ENCODE data around the gene LAMB2.

Gene LAMB2

GRCh38 chr3:49122451-49122850 lies 10.4 kb downstream of the LAMB2 start:
- H3K9me3 ChIP-seq (ENCODE audit: control insufficient read depth, low read length): no peaks in the 10 kb centered on the region
- no peak for DNase-seq
- H3K27me3 ChIP-seq (replicated peaks; ENCODE audit: control insufficient read depth, insufficient read depth, low read length, poor library complexity, severe bottlenecking): no peaks in the 10 kb centered on the region
- H3K4me3 ChIP-seq (ENCODE audit: insufficient read depth, low read depth, low read length, poor library complexity, severe bottlenecking): no peak overlapping the region
- H3K36me3 ChIP-seq (ENCODE audit: control insufficient read depth, insufficient read depth, low read length): peaks cover 14% of the 10 kb centered on the region
- H3K4me1 ChIP-seq (ENCODE audit: control insufficient read depth, insufficient read depth, low read length, poor library complexity, severe bottlenecking): peaks cover 23% of the 10 kb centered on the region
- no peak overlapping the region for H3K27ac ChIP-seq (ENCODE audit: insufficient read depth, low read length, poor library complexity, severe bottlenecking)

GRCh38 chr3:49122022-49122421 lies 10.8 kb downstream of the LAMB2 start:
- no peaks in the 10 kb centered on the region for H3K27me3 ChIP-seq (replicated peaks; ENCODE audit: control insufficient read depth, insufficient read depth, low read length, poor library complexity, severe bottlenecking)
- H3K4me3 ChIP-seq (ENCODE audit: insufficient read depth, low read depth, low read length, poor library complexity, severe bottlenecking): no peak overlapping the region
- H3K27ac ChIP-seq (ENCODE audit: insufficient read depth, low read length, poor library complexity, severe bottlenecking): peak overlapping the region; percentile 90
- no peaks in the 10 kb centered on the region for H3K9me3 ChIP-seq (ENCODE audit: control insufficient read depth, low read length)
- peaks cover 18% of the 10 kb centered on the region for H3K36me3 ChIP-seq (ENCODE audit: control insufficient read depth, insufficient read depth, low read length)
- DNase-seq: no peak
- peaks cover 23% of the 10 kb centered on the region for H3K4me1 ChIP-seq (ENCODE audit: control insufficient read depth, insufficient read depth, low read length, poor library complexity, severe bottlenecking)

- H3K9me3 ChIP-seq (ENCODE audit: control insufficient read depth, low read length): no peaks in the 10 kb centered on the region
- DNase-seq: no peak
- H3K4me1 ChIP-seq (ENCODE audit: control insufficient read depth, insufficient read depth, low read length, poor library complexity, severe bottlenecking): peaks cover 23% of the 10 kb centered on the region
- peak overlapping the region; percentile 81 for H3K4me3 ChIP-seq (ENCODE audit: insufficient read depth, low read depth, low read length, poor library complexity, severe bottlenecking)
- H3K27ac ChIP-seq (ENCODE audit: insufficient read depth, low read length, poor library complexity, severe bottlenecking): peak overlapping the region; percentile 90
- H3K27me3 ChIP-seq (replicated peaks; ENCODE audit: control insufficient read depth, insufficient read depth, low read length, poor library complexity, severe bottlenecking): no peaks in the 10 kb centered on the region
- H3K36me3 ChIP-seq (ENCODE audit: control insufficient read depth, insufficient read depth, low read length): peaks cover 25% of the 10 kb centered on the region
Measured at GRCh38 chr3:49121132-49121736, 11.6 kb downstream of the LAMB2 start.

GRCh38 chr3:49120438-49121131 lies 12.3 kb downstream of the LAMB2 start, which contains the start of gene USP19:
Gene USP19, minus strand, starts transcription at chr3:49120823. Its CDS starts 1,678 bp downstream, at chr3:49119145.
- Histone ChIP-seq H3K4me1 (ENCODE audit: control insufficient read depth, insufficient read depth, low read length, poor library complexity, severe bottlenecking) (peaks cover 23% of the 10 kb centered on the region), H3K27ac (ENCODE audit: insufficient read depth, low read length, poor library complexity, severe bottlenecking) (peak within 1 kb of the TSS; percentile 90), H3K9me3 (ENCODE audit: control insufficient read depth, low read length) (no peaks in the 10 kb centered on the region), H3K27me3 (replicated peaks; ENCODE audit: control insufficient read depth, insufficient read depth, low read length, poor library complexity, severe bottlenecking) (no peaks in the 10 kb centered on the region), H3K36me3 (ENCODE audit: control insufficient read depth, insufficient read depth, low read length) (peaks cover 31% of the 10 kb centered on the region), H3K4me3 (ENCODE audit: insufficient read depth, low read depth, low read length, poor library complexity, severe bottlenecking) (peak within 1 kb of the TSS; percentile 81)
- peak; percentile 90 to 92 (median 90) for DNase-seq

GRCh38 chr3:49120096-49120437 lies 12.8 kb downstream of the LAMB2 start:
- H3K4me3 ChIP-seq (ENCODE audit: insufficient read depth, low read depth, low read length, poor library complexity, severe bottlenecking): peak overlapping the region; percentile 81
- DNase-seq: no peak
- H3K36me3 ChIP-seq (ENCODE audit: control insufficient read depth, insufficient read depth, low read length): peaks cover 36% of the 10 kb centered on the region
- peaks cover 23% of the 10 kb centered on the region for H3K4me1 ChIP-seq (ENCODE audit: control insufficient read depth, insufficient read depth, low read length, poor library complexity, severe bottlenecking)
- H3K9me3 ChIP-seq (ENCODE audit: control insufficient read depth, low read length): no peaks in the 10 kb centered on the region
- peak overlapping the region; percentile 90 for H3K27ac ChIP-seq (ENCODE audit: insufficient read depth, low read length, poor library complexity, severe bottlenecking)
- no peaks in the 10 kb centered on the region for H3K27me3 ChIP-seq (replicated peaks; ENCODE audit: control insufficient read depth, insufficient read depth, low read length, poor library complexity, severe bottlenecking)

- Histone ChIP-seq H3K27ac (ENCODE audit: insufficient read depth, low read length, poor library complexity, severe bottlenecking) (peak overlapping the region; percentile 90), H3K4me3 (ENCODE audit: insufficient read depth, low read depth, low read length, poor library complexity, severe bottlenecking) (peak overlapping the region; percentile 81), H3K27me3 (replicated peaks; ENCODE audit: control insufficient read depth, insufficient read depth, low read length, poor library complexity, severe bottlenecking) (no peaks in the 10 kb centered on the region), H3K9me3 (ENCODE audit: control insufficient read depth, low read length) (no peaks in the 10 kb centered on the region), H3K4me1 (ENCODE audit: control insufficient read depth, insufficient read depth, low read length, poor library complexity, severe bottlenecking) (peaks cover 23% of the 10 kb centered on the region), H3K36me3 (ENCODE audit: control insufficient read depth, insufficient read depth, low read length) (peaks cover 42% of the 10 kb centered on the region)
- DNase-seq: no peak
Measured at GRCh38 chr3:49119439-49119838, 13.4 kb downstream of the LAMB2 start.

GRCh38 chr3:49119036-49119435 lies 13.8 kb downstream of the LAMB2 start:
- Histone ChIP-seq H3K36me3 (ENCODE audit: control insufficient read depth, insufficient read depth, low read length) (peaks cover 47% of the 10 kb centered on the region), H3K27ac (ENCODE audit: insufficient read depth, low read length, poor library complexity, severe bottlenecking) (no peak overlapping the region), H3K4me1 (ENCODE audit: control insufficient read depth, insufficient read depth, low read length, poor library complexity, severe bottlenecking) (peaks cover 23% of the 10 kb centered on the region), H3K9me3 (ENCODE audit: control insufficient read depth, low read length) (no peaks in the 10 kb centered on the region), H3K27me3 (replicated peaks; ENCODE audit: control insufficient read depth, insufficient read depth, low read length, poor library complexity, severe bottlenecking) (no peaks in the 10 kb centered on the region), H3K4me3 (ENCODE audit: insufficient read depth, low read depth, low read length, poor library complexity, severe bottlenecking) (no peak overlapping the region)
- no peak for DNase-seq

- Histone ChIP-seq H3K9me3 (ENCODE audit: control insufficient read depth, low read length) (no peaks in the 10 kb centered on the region), H3K36me3 (ENCODE audit: control insufficient read depth, insufficient read depth, low read length) (peaks cover 87% of the 10 kb centered on the region), H3K27ac (ENCODE audit: insufficient read depth, low read length, poor library complexity, severe bottlenecking) (no peak overlapping the region), H3K4me3 (ENCODE audit: insufficient read depth, low read depth, low read length, poor library complexity, severe bottlenecking) (no peak overlapping the region), H3K27me3 (replicated peaks; ENCODE audit: control insufficient read depth, insufficient read depth, low read length, poor library complexity, severe bottlenecking) (no peaks in the 10 kb centered on the region), H3K4me1 (ENCODE audit: control insufficient read depth, insufficient read depth, low read length, poor library complexity, severe bottlenecking) (no peaks in the 10 kb centered on the region)
- DNase-seq: no peak
Measured at GRCh38 chr3:49112262-49112661, 20.6 kb downstream of the LAMB2 start.

GRCh38 chr3:49111347-49111746 lies 21.5 kb downstream of the LAMB2 start:
- H3K36me3 ChIP-seq (ENCODE audit: control insufficient read depth, insufficient read depth, low read length): peaks cover 79% of the 10 kb centered on the region

GRCh38 chr3:49110780-49111179 lies 22.1 kb downstream of the LAMB2 start:
- no peak for DNase-seq
- Histone ChIP-seq H3K4me1 (ENCODE audit: control insufficient read depth, insufficient read depth, low read length, poor library complexity, severe bottlenecking) (no peaks in the 10 kb centered on the region), H3K27me3 (replicated peaks; ENCODE audit: control insufficient read depth, insufficient read depth, low read length, poor library complexity, severe bottlenecking) (no peaks in the 10 kb centered on the region), H3K27ac (ENCODE audit: insufficient read depth, low read length, poor library complexity, severe bottlenecking) (no peak overlapping the region), H3K36me3 (ENCODE audit: control insufficient read depth, insufficient read depth, low read length) (peaks cover 74% of the 10 kb centered on the region), H3K4me3 (ENCODE audit: insufficient read depth, low read depth, low read length, poor library complexity, severe bottlenecking) (no peak overlapping the region), H3K9me3 (ENCODE audit: control insufficient read depth, low read length) (no peaks in the 10 kb centered on the region)

More at GRCh38 chr3:49111347-49111746, 21.5 kb downstream of the LAMB2 start:
- DNase-seq: no peak
- H3K9me3 ChIP-seq (ENCODE audit: control insufficient read depth, low read length): no peaks in the 10 kb centered on the region
- H3K27ac ChIP-seq (ENCODE audit: insufficient read depth, low read length, poor library complexity, severe bottlenecking): no peak overlapping the region
- no peaks in the 10 kb centered on the region for H3K4me1 ChIP-seq (ENCODE audit: control insufficient read depth, insufficient read depth, low read length, poor library complexity, severe bottlenecking)
- no peak overlapping the region for H3K4me3 ChIP-seq (ENCODE audit: insufficient read depth, low read depth, low read length, poor library complexity, severe bottlenecking)
- H3K27me3 ChIP-seq (replicated peaks; ENCODE audit: control insufficient read depth, insufficient read depth, low read length, poor library complexity, severe bottlenecking): no peaks in the 10 kb centered on the region
